Neuronal stem cell (in vitro differentiated cells): ENCODE measurements around the gene RIPK1.
"Not testable (repeated sequence)": the region's sequence is repeated elsewhere in the genome, so short reads cannot be mapped to it uniquely, and the experiment has no call there.

Experiments used
- DNase-seq: peaks from one replicate; pipeline ENCODE4 v3.0.0-alpha.2; 2013; ENCODE audit warnings: low spot score
- H2AFZ ChIP-seq: one replicate; pipeline ENCODE4 v1.6.1; 2013; ENCODE audit warnings: mild to moderate bottlenecking, low read length, inconsistent platforms
- H2AK5ac ChIP-seq: 2 replicates; pipeline ENCODE4 v1.6.1; 2013; ENCODE audit warnings: low read depth, mild to moderate bottlenecking, inconsistent platforms, low read length, moderate library complexity, mixed read lengths
- H2BK120ac ChIP-seq: 2 replicates; pipeline ENCODE4 v1.6.1; 2013; ENCODE audit warnings: low read depth, mild to moderate bottlenecking, inconsistent platforms, low read length, moderate library complexity, mixed read lengths
- H2BK12ac ChIP-seq: one replicate; pipeline ENCODE4 v1.6.1; 2013; ENCODE audit warnings: low read length, inconsistent platforms
- H2BK15ac ChIP-seq: 2 replicates; pipeline ENCODE4 v1.6.1; 2013; ENCODE audit warnings: mild to moderate bottlenecking, low read length, inconsistent platforms, mixed read lengths
- H2BK5ac ChIP-seq: one replicate; pipeline ENCODE4 v1.6.1; 2013; ENCODE audit warnings: inconsistent platforms, mild to moderate bottlenecking, low read length, moderate library complexity
- H3K14ac ChIP-seq: one replicate; pipeline ENCODE4 v1.6.1; 2013; ENCODE audit warnings: low read length, inconsistent platforms
- H3K18ac ChIP-seq: 2 replicates; pipeline ENCODE4 v1.6.1; 2013; ENCODE audit warnings: low read length, inconsistent platforms
- H3K23ac ChIP-seq: 2 replicates; pipeline ENCODE4 v1.6.1; 2013; ENCODE audit warnings: low read depth, mild to moderate bottlenecking, mixed read lengths, low read length, inconsistent platforms; ENCODE audit not compliant: poor library complexity
- H3K27ac ChIP-seq: replicated peaks from 3 replicates; pipeline ENCODE4 v1.5.1; 2013; ENCODE audit warnings: low read length, inconsistent platforms
- H3K27me3 ChIP-seq, 3 experiments: 2 replicates each; pipeline ENCODE4 v1.6.1; 2013; ENCODE audit warnings: low read length in 3 of 3, mild to moderate bottlenecking in 2 of 3, inconsistent platforms in 1 of 3, low read depth in 1 of 3, mixed read lengths in 1 of 3, moderate library complexity in 1 of 3; ENCODE audit not compliant: control insufficient read depth in 3 of 3, insufficient read depth in 3 of 3
- H3K36me3 ChIP-seq, 2 donors: replicated peaks in 1 of 2; 2 replicates each; pipeline ENCODE4 v1.6.1; 2013; ENCODE audit warnings: low read length in 2 of 2; ENCODE audit not compliant: control insufficient read depth in 2 of 2, insufficient read depth in 2 of 2
- H3K4ac ChIP-seq: 2 replicates; pipeline ENCODE4 v1.6.1; 2013; ENCODE audit warnings: inconsistent platforms, mild to moderate bottlenecking, low read length, moderate library complexity
- H3K4me1 ChIP-seq, 2 donors: 1 replicate in 1 of 2; 2 replicates in 1 of 2; pipeline ENCODE4 v1.6.1; 2013; ENCODE audit warnings: low read length in 2 of 2, low read depth in 1 of 2; ENCODE audit not compliant: control insufficient read depth in 2 of 2, insufficient read depth in 1 of 2
- H3K4me2 ChIP-seq: one replicate; pipeline ENCODE4 v1.6.1; 2013; ENCODE audit warnings: mild to moderate bottlenecking, low read length, inconsistent platforms; ENCODE audit not compliant: insufficient read depth, poor library complexity, severe bottlenecking
- H3K4me3 ChIP-seq, 2 donors: 2 replicates each; pipeline ENCODE4 v1.5.1; 2013; ENCODE audit warnings: low read length in 2 of 2, mild to moderate bottlenecking in 2 of 2, inconsistent platforms in 1 of 2, moderate library complexity in 1 of 2
- H3K79me1 ChIP-seq: one replicate; pipeline ENCODE4 v1.6.1; 2013; ENCODE audit warnings: low read depth, mild to moderate bottlenecking, inconsistent platforms, low read length, moderate library complexity
- H3K9ac ChIP-seq: one replicate; pipeline ENCODE4 v1.6.1; 2013; ENCODE audit warnings: mild to moderate bottlenecking, low read depth, low read length, inconsistent platforms; ENCODE audit not compliant: poor library complexity
- H3K9me3 ChIP-seq, 2 donors: replicated peaks in 1 of 2; 2 replicates each; pipeline versions ENCODE3 to v1.6.1; 2013; ENCODE audit warnings: low read length in 2 of 2, mild to moderate bottlenecking in 2 of 2, inconsistent platforms in 1 of 2, low read depth in 1 of 2, mixed read lengths in 1 of 2, moderate library complexity in 1 of 2; ENCODE audit not compliant: control insufficient read depth in 2 of 2, insufficient read depth in 1 of 2
- H4K8ac ChIP-seq: one replicate; pipeline ENCODE4 v1.6.1; 2013; ENCODE audit warnings: low read depth, mild to moderate bottlenecking, inconsistent platforms, low read length, moderate library complexity
- H4K91ac ChIP-seq: one replicate; pipeline ENCODE4 v1.6.1; 2013; ENCODE audit warnings: low read length, low read depth, mild to moderate bottlenecking, inconsistent platforms; ENCODE audit not compliant: poor library complexity
- WGBS, 2 donors: extraction: QIAGEN DNeasy Blood & Tissue Kit; methylation state at CpG; one replicate each; pipeline ENCODE4 v1.1.7; 2013; ENCODE audit warnings: missing lambda C conversion rate in 2 of 2, mixed read lengths in 1 of 2; ENCODE audit not compliant: insufficient read length in 2 of 2, insufficient replicate concordance in 1 of 2; ENCODE audit errors: extremely low coverage in 2 of 2; 5-methylcytosine and 5-hydroxymethylcytosine counted together

Gene RIPK1

GRCh38 chr6:3156184-3157130, 88.2 kb downstream of the RIPK1 start:
- H3K23ac ChIP-seq: peak overlapping the region; percentile 100
- H3K4me3 ChIP-seq: peak overlapping the region; percentile 92 to 94
- not testable (repeated sequence) for H3K27ac ChIP-seq, H3K27me3 ChIP-seq, H2BK5ac ChIP-seq, H2BK120ac ChIP-seq, H2BK15ac ChIP-seq, H3K14ac ChIP-seq, H4K91ac ChIP-seq, H3K79me1 ChIP-seq, H4K8ac ChIP-seq, H2AK5ac ChIP-seq, H3K4ac ChIP-seq, DNase-seq, H2BK12ac ChIP-seq, H3K9me3 ChIP-seq
- peak overlapping the region; percentile 94 for H2AFZ ChIP-seq
- H3K9ac ChIP-seq: peak overlapping the region; percentile 93
- peaks cover 10 to 35% of the 10 kb centered on the region in 2 donors for H3K36me3 ChIP-seq
- peak overlapping the region; percentile 95 for H3K4me2 ChIP-seq
- H3K18ac ChIP-seq: peak overlapping the region; percentile 90
- WGBS, 2 donors: no CpG with 5 or more reads among the region's 32 CpGs
- peaks cover 10 to 19% of the 10 kb centered on the region in 2 donors for H3K4me1 ChIP-seq

- H3K18ac ChIP-seq: peak within 1 kb of the TSS; percentile 90
- no CpG with 5 or more reads among the region's 95 CpGs for WGBS, 2 donors
These were observed 89.0 kb downstream of the RIPK1 start, which contains the start of gene TUBB2A for GRCh38 chr6:3157131-3157933. Gene TUBB2A, minus strand, starts transcription at chr6:3157544. Its CDS starts 81 bp downstream, at chr6:3157463.

GRCh38 chr6:3159805-3160781, 91.8 kb downstream of the RIPK1 start:
- H4K91ac ChIP-seq: no peak overlapping the region
- H3K18ac ChIP-seq: peak overlapping the region; percentile 63
- no peak overlapping the region for H3K23ac ChIP-seq
- no peak overlapping the region for H2BK120ac ChIP-seq
- H2BK5ac ChIP-seq: no peak overlapping the region
- H2BK15ac ChIP-seq: no peak overlapping the region
- peak overlapping the region; percentile 3 for H2AK5ac ChIP-seq
- no peak overlapping the region for H3K4me3 ChIP-seq
- whole genome bisulfite sequencing, 2 donors: no CpG with 5 or more reads among the region's 31 CpGs
- peaks cover 12 to 31% of the 10 kb centered on the region in 2 donors for H3K4me1 ChIP-seq
- H3K14ac ChIP-seq: no peak overlapping the region
- no peak overlapping the region for H3K4ac ChIP-seq
- peaks cover 4 to 7% of the 10 kb centered on the region in 2 donors for H3K36me3 ChIP-seq
- no peak overlapping the region for H3K27ac ChIP-seq
- no peak overlapping the region for H2AFZ ChIP-seq
- peaks cover 0 to 2% of the 10 kb centered on the region in 2 donors for H3K9me3 ChIP-seq
- no peak overlapping the region for H4K8ac ChIP-seq
- H3K79me1 ChIP-seq: peaks cover 2% of the 10 kb centered on the region
- H3K4me2 ChIP-seq: no peak overlapping the region
- DNase-seq: no peak
- H3K27me3 ChIP-seq: no peaks in the 10 kb centered on the region
- no peak overlapping the region for H3K9ac ChIP-seq
- H2BK12ac ChIP-seq: no peak overlapping the region

More at GRCh38 chr6:3157131-3157933, 89.0 kb downstream of the RIPK1 start, which contains the start of gene TUBB2A:
- H2AK5ac ChIP-seq: no peak within 1 kb of the TSS
- H4K8ac ChIP-seq: no peak within 1 kb of the TSS
- H3K4me1 ChIP-seq: peaks cover 10 to 22% of the 10 kb centered on the region in 2 donors
- H3K4me3 ChIP-seq: peak within 1 kb of the TSS; percentile 92 to 94
- no peak within 1 kb of the TSS for H2BK12ac ChIP-seq
- no peaks in the 10 kb centered on the region for H3K9me3 ChIP-seq
- peak within 1 kb of the TSS; percentile 95 for H3K4me2 ChIP-seq
- peak within 1 kb of the TSS; percentile 94 for H2AFZ ChIP-seq
- peak within 1 kb of the TSS; percentile 93 for H3K9ac ChIP-seq
- peaks cover 10 to 26% of the 10 kb centered on the region in 2 donors for H3K36me3 ChIP-seq
- H3K23ac ChIP-seq: peak within 1 kb of the TSS; percentile 100
- no peak within 1 kb of the TSS for H2BK120ac ChIP-seq
- no peaks in the 10 kb centered on the region for H3K27me3 ChIP-seq
- peak within 1 kb of the TSS; percentile 56 for H2BK15ac ChIP-seq
- no peak within 1 kb of the TSS for H2BK5ac ChIP-seq
- no peak within 1 kb of the TSS for H3K4ac ChIP-seq
- H3K14ac ChIP-seq: peak within 1 kb of the TSS; percentile 90
- no peak within 1 kb of the TSS for H4K91ac ChIP-seq
- H3K79me1 ChIP-seq: peaks cover 2% of the 10 kb centered on the region
- peak; percentile 80 for DNase-seq
- H3K27ac ChIP-seq: no peak within 1 kb of the TSS
